ENCODE data around the gene NDRG3. TPM values are rescaled to one million over a fixed set of nuclear protein-coding genes. Genes with fewer than 3 reads are reported as not detected.

Gene NDRG3
- total and polyA plus RNA-seq, 2 donors from 2014 or later = 25.3 to 26.4 TPM

DNA sequence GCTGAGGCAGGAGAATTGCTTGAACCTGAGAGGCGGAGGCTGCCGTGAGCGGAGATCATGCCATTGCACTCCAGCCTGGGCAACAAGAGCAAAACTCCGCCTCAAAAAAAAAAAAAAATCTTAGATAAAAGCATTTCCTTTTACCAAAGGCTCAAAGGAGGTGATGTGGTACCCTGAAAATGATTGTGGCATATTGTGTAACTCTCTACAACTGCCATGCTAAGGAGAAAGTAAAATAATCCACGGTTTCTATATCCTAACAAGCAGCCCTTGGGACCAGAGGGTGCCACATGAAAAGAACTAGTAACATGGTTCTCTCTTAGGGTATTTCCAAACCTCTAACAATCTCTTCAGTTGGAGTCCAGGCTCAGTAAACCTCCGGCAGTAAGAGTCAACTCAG, 61.1 kb downstream of the NDRG3 start:
- H3K9ac ChIP-seq (ENCODE audit: low read length in 3 of 3) = no peak overlapping the region
- no peak overlapping the region for H3K27ac ChIP-seq (ENCODE audit: low read depth in 2 of 2, low read length in 2 of 2)
- H3K9me3 ChIP-seq (ENCODE audit: control insufficient read depth in 2 of 3, insufficient read depth in 1 of 3, low read length in 3 of 3) = no peaks in the 10 kb centered on the region
- TF ChIP-seq, protein P1, sequence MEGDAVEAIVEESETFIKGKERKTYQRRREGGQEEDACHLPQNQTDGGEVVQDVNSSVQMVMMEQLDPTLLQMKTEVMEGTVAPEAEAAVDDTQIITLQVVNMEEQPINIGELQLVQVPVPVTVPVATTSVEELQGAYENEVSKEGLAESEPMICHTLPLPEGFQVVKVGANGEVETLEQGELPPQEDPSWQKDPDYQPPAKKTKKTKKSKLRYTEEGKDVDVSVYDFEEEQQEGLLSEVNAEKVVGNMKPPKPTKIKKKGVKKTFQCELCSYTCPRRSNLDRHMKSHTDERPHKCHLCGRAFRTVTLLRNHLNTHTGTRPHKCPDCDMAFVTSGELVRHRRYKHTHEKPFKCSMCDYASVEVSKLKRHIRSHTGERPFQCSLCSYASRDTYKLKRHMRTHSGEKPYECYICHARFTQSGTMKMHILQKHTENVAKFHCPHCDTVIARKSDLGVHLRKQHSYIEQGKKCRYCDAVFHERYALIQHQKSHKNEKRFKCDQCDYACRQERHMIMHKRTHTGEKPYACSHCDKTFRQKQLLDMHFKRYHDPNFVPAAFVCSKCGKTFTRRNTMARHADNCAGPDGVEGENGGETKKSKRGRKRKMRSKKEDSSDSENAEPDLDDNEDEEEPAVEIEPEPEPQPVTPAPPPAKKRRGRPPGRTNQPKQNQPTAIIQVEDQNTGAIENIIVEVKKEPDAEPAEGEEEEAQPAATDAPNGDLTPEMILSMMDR (IDR thresholded peaks at IDR 0.05; ENCODE audit: borderline replicate concordance, extremely low read depth, insufficient read depth) = no peak
- no peak overlapping the region for H3K4me3 ChIP-seq (ENCODE audit: low read length in 3 of 3)
- no peaks in the 10 kb centered on the region for H3K27me3 ChIP-seq (ENCODE audit: control insufficient read depth, insufficient read depth, low read length)
- intact Hi-C loops (cut with DNase I) = no loop called here
- no peak for FAIRE-seq
- DNase-seq = no peak
- peaks cover 2 to 20% (median 7%) of the 10 kb centered on the region in 3 donors for H3K36me3 ChIP-seq (ENCODE audit: control insufficient read depth in 2 of 3, insufficient read depth in 3 of 3, low read length in 3 of 3)
- H3K4me1 ChIP-seq (ENCODE audit: control insufficient read depth in 2 of 3, insufficient read depth in 2 of 3, low read depth in 1 of 3, low read length in 3 of 3) = no peaks in the 10 kb centered on the region

DNA sequence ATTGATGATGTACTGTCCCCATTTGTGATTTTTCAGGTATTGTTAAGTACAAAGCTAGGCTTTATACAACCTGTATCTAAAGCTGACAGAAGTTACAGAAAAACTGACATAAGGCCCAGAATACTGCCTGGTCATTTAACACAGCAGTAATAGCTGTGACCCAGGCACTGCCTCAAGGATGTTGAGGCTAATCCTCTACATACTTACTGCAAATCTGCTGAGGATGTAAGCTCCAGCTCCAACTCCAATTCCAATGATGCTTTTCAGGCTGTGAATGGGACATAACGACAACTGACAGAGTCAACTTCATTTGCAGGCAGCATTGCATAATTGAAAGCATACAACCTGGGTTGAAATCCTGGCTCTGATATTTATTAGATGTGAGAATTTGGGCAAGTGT, 63.6 kb downstream of the NDRG3 start:
- H3K4me3 ChIP-seq (ENCODE audit: low read length in 3 of 3) = no peak overlapping the region
- intact Hi-C loops (cut with DNase I) = no loop called here

DNA sequence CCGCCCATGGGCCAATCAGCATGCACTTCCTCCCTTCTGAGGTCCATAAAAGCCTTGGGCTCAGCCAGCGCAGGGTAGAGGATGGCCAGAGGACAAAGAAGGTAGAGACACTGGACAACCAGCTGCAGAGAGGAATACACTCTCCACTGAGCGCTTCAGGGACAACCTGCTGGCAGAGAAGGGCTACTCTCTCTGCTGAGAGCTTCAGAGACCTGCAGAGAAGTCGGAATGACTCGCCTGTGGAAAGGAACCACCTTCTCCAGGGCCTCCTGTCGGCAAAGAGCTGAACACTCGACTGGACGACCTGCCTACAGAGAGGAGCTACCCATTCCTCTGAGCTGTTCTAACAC, 68.5 kb downstream of the NDRG3 start:
- DNase-seq (no peak), FAIRE-seq (no peak)
- H3K9me3 ChIP-seq (ENCODE audit: control insufficient read depth in 2 of 3, insufficient read depth in 1 of 3, low read length in 3 of 3) = no peaks in the 10 kb centered on the region
- H3K36me3 ChIP-seq (ENCODE audit: control insufficient read depth in 2 of 3, insufficient read depth in 3 of 3, low read length in 3 of 3) = peaks cover 2 to 14% (median 5%) of the 10 kb centered on the region in 3 donors
- intact Hi-C loops (cut with DNase I) = no loop called here
- no peaks in the 10 kb centered on the region for H3K27me3 ChIP-seq (ENCODE audit: control insufficient read depth, insufficient read depth, low read length)
- H3K4me1 ChIP-seq (ENCODE audit: control insufficient read depth in 2 of 3, insufficient read depth in 2 of 3, low read depth in 1 of 3, low read length in 3 of 3) = no peaks in the 10 kb centered on the region
- no peak overlapping the region for H3K27ac ChIP-seq (ENCODE audit: low read depth in 2 of 2, low read length in 2 of 2)
- no peak overlapping the region for H3K9ac ChIP-seq (ENCODE audit: low read length in 3 of 3)
- TF ChIP-seq, protein P1 (IDR thresholded peaks at IDR 0.05; ENCODE audit: borderline replicate concordance, extremely low read depth, insufficient read depth) = no peak
- H3K4me3 ChIP-seq (ENCODE audit: low read length in 3 of 3) = no peak overlapping the region

More for the DNA sequence above, 63.6 kb downstream of the NDRG3 start:
- no peak overlapping the region for H3K9ac ChIP-seq (ENCODE audit: low read length in 3 of 3)
- FAIRE-seq (no peak), DNase-seq (no peak)
- H3K4me1 ChIP-seq (ENCODE audit: control insufficient read depth in 2 of 3, insufficient read depth in 2 of 3, low read depth in 1 of 3, low read length in 3 of 3) = no peaks in the 10 kb centered on the region
- TF ChIP-seq, protein P1 (IDR thresholded peaks at IDR 0.05; ENCODE audit: borderline replicate concordance, extremely low read depth, insufficient read depth) = no peak
- H3K27ac ChIP-seq (ENCODE audit: low read depth in 2 of 2, low read length in 2 of 2) = no peak overlapping the region
- H3K36me3 ChIP-seq (ENCODE audit: control insufficient read depth in 2 of 3, insufficient read depth in 3 of 3, low read length in 3 of 3) = peaks cover 2 to 15% (median 6%) of the 10 kb centered on the region in 3 donors
- H3K9me3 ChIP-seq (ENCODE audit: control insufficient read depth in 2 of 3, insufficient read depth in 1 of 3, low read length in 3 of 3) = no peaks in the 10 kb centered on the region
- no peaks in the 10 kb centered on the region for H3K27me3 ChIP-seq (ENCODE audit: control insufficient read depth, insufficient read depth, low read length)
